Glutamatergic neuron (in vitro differentiated cells): Measurements from ENCODE around the gene MRPS12. TPM values are rescaled to one million over a fixed set of nuclear protein-coding genes. Genes with fewer than 3 reads are reported as not detected.

Experiments
- DNase-seq: peaks from one replicate; pipeline ENCODE4 v3.0.0; 2022
- H3K27ac Mint-ChIP-seq: one replicate; pipeline ENCODE4 v1.8.0; 2020; ENCODE audit warnings: mild to moderate bottlenecking, mixed read lengths, inconsistent platforms; ENCODE audit not compliant: unreplicated experiment
- H3K27me3 Mint-ChIP-seq: one replicate; pipeline ENCODE4 v1.8.0; 2020; ENCODE audit warnings: mild to moderate bottlenecking, moderate library complexity, mixed read lengths, inconsistent platforms; ENCODE audit not compliant: unreplicated experiment
- H3K36me3 Mint-ChIP-seq: one replicate; pipeline ENCODE4 v1.8.0; 2020; ENCODE audit warnings: mild to moderate bottlenecking, mixed read lengths, inconsistent platforms; ENCODE audit not compliant: unreplicated experiment
- H3K4me1 Mint-ChIP-seq: one replicate; pipeline ENCODE4 v1.8.0; 2020; ENCODE audit warnings: mild to moderate bottlenecking, low read depth, mixed read lengths, inconsistent platforms; ENCODE audit not compliant: unreplicated experiment
- H3K4me3 Mint-ChIP-seq: one replicate; pipeline ENCODE4 v1.8.0; 2020; ENCODE audit warnings: mild to moderate bottlenecking, mixed read lengths, inconsistent platforms; ENCODE audit not compliant: unreplicated experiment
- H3K9me3 Mint-ChIP-seq: one replicate; pipeline ENCODE4 v1.8.0; 2020; ENCODE audit warnings: mild to moderate bottlenecking, moderate library complexity, mixed read lengths, inconsistent platforms; ENCODE audit not compliant: unreplicated experiment
- CTCF ChIP-seq: fragments of 200-600 bp; sonication (generic); IDR thresholded peaks from one replicate; pipeline ENCODE4 v1.5.0; 2021; ENCODE audit not compliant: partially characterized antibody, unreplicated experiment
- total RNA-seq: library from RNA; stranded (reverse); fragmentation: NEBNext Ultra II Directional; extraction: Animal tissue kit (Norgen Biotek cat#: 25700); gene quantifications from one replicate; pipeline ENCODE4 v1.2.1, GENCODE V29; 2021; ENCODE audit not compliant: unreplicated experiment

MRPS12 gene
- total RNA-seq, 1 donor from 2014 or later, result 30.4 TPM

DNA sequence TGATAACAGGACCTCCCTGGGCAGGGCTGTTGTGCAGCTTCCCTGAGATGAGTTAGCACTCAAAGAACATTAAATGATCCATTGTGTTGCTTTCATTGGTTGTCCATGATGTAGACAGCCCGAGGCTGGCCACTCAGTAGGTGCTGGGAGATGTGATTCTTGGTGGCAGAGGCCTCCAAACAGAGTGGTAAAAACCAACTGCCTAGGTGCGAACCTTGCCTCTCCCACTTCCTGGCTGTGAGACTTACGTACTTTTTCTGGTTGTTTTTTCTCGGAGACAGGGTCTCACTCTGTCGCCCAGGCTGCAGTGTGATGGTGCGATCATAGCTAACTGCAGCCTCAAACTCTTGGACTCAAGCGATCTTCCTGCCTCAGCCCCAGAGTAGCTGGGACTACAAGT lies 6.4 kb upstream of the MRPS12 start:
- no peak for DNase-seq
- Mint-ChIP-seq H3K36me3 (no peaks in the 10 kb centered on the region), H3K9me3 (no peaks in the 10 kb centered on the region), H3K27ac (no peak overlapping the region), H3K4me1 (peaks cover 1% of the 10 kb centered on the region), H3K27me3 (no peaks in the 10 kb centered on the region), H3K4me3 (no peak overlapping the region)
- no peak for TF ChIP-seq CTCF

DNA sequence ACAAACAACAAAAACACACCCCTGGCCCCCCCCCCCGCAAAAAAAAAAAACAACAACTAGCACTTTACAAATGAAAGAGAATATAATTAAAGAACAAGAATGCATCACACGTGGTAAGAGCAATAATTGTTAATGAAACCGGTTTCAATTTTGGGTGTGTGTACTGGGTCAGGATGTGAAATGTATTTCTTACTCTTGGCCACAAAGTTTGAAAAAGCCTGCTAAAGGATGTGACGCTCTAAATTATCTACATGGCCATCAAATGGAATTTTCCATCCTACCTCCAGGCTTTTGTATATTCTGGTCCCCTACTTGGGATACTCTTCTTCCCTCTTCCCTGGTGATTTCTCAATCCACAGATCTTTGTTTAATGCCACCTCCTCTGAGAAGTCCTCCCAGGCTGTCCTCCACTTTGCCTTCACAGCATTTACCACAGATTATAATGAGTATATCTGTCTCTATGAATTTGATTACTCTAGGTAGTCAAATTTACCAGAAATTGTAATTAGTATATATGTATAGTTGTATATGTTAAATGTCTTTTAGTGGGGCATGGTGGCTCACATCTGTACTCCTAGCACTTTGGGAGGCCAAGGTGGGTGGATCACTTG lies 2.2 kb upstream of the MRPS12 start:
- no peak for TF ChIP-seq CTCF
- H3K9me3 Mint-ChIP-seq, result peaks cover 6% of the 10 kb centered on the region
- H3K27ac Mint-ChIP-seq, result no peak overlapping the region
- no peaks in the 10 kb centered on the region for H3K27me3 Mint-ChIP-seq
- no peak for DNase-seq
- H3K4me1 Mint-ChIP-seq, result peaks cover 7% of the 10 kb centered on the region
- no peaks in the 10 kb centered on the region for H3K36me3 Mint-ChIP-seq
- H3K4me3 Mint-ChIP-seq, result no peak overlapping the region

- Mint-ChIP-seq H3K27ac (peak within 1 kb of the TSS; percentile 92), H3K4me3 (peak within 1 kb of the TSS; percentile 97), H3K9me3 (peaks cover 8% of the 10 kb centered on the region), H3K4me1 (peaks cover 7% of the 10 kb centered on the region), H3K27me3 (no peaks in the 10 kb centered on the region), H3K36me3 (peaks cover 6% of the 10 kb centered on the region)
- DNase-seq, result peak; percentile 90
- peak; percentile 99 for TF ChIP-seq CTCF
These were observed 592 bp upstream of the MRPS12 start, which contains the start of gene SARS2 for GRCh38 chr19:38929929-38930775. TSS of gene SARS2 (minus strand) at chr19:38930763. CDS start at chr19:38930736, 27 bp downstream.

GRCh38 chr19:38931521-38931793 lies 713 bp downstream of the MRPS12 start:
- DNase-seq, result no peak
- Mint-ChIP-seq H3K4me3 (peak overlapping the region; percentile 97), H3K36me3 (peaks cover 6% of the 10 kb centered on the region), H3K27me3 (no peaks in the 10 kb centered on the region), H3K4me1 (peaks cover 7% of the 10 kb centered on the region), H3K9me3 (peaks cover 8% of the 10 kb centered on the region), H3K27ac (no peak overlapping the region)
- no peak for TF ChIP-seq CTCF
